Measurements from ENCODE around the gene GPR35.

- TF ChIP-seq CTCF (IDR thresholded peaks at IDR 0.05; ENCODE audit: low read length) = no peak
- no peak for TF ChIP-seq EZH2 (IDR thresholded peaks at IDR 0.05; ENCODE audit: borderline replicate concordance, low read length)
These were observed 41.5 kb upstream of the GPR35 start for GRCh38 chr2:240583774-240584173.
